Fibroblast of lung (primary cell): Measurements from ENCODE around the gene YJU2.

ENCODE experiments used
- CTCF ChIP-seq, 2 donors: IDR thresholded peaks in 1 of 2; conservative IDR thresholded peaks in 1 of 2; 1 replicate in 1 of 2; 2 replicates in 1 of 2; pipeline ENCODE4 v1.5.1; 2011 to 2012; ENCODE audit warnings: low read length in 2 of 2, control low read depth in 1 of 2, inconsistent platforms in 1 of 2, low read depth in 1 of 2, mild to moderate bottlenecking in 1 of 2
- EZH2 ChIP-seq: IDR thresholded peaks from 2 replicates; pipeline ENCODE4 v1.5.1; 2012; ENCODE audit warnings: low read length, control low read depth, mild to moderate bottlenecking; ENCODE audit errors: missing control alignments

- no peak for TF ChIP-seq EZH2
- no peak for TF ChIP-seq CTCF (conservative IDR thresholded peaks at IDR 0.05 in 1 of 2, IDR thresholded peaks at IDR 0.05 in 1 of 2; ENCODE audit: low read depth in 1 of 2, low read length in 2 of 2)
Measured at GRCh38 chr19:4241824-4242430, 5.0 kb upstream of the YJU2 start.
